Neuronal stem cell (in vitro differentiated cells): ENCODE data around the gene CTSW. TPM values are rescaled to one million over a fixed set of nuclear protein-coding genes. Genes with fewer than 3 reads are reported as not detected.
"Not testable (repeated sequence)": the region's sequence is repeated elsewhere in the genome, so short reads cannot be mapped to it uniquely, and the experiment has no call there.

Source experiments
- DNase-seq: peaks from one replicate; pipeline ENCODE4 v3.0.0-alpha.2; 2013; ENCODE audit warnings: low spot score
- H2AFZ ChIP-seq: one replicate; pipeline ENCODE4 v1.6.1; 2013; ENCODE audit warnings: mild to moderate bottlenecking, low read length, inconsistent platforms
- H2AK5ac ChIP-seq: 2 replicates; pipeline ENCODE4 v1.6.1; 2013; ENCODE audit warnings: low read depth, mild to moderate bottlenecking, inconsistent platforms, low read length, moderate library complexity, mixed read lengths
- H2BK120ac ChIP-seq: 2 replicates; pipeline ENCODE4 v1.6.1; 2013; ENCODE audit warnings: low read depth, mild to moderate bottlenecking, inconsistent platforms, low read length, moderate library complexity, mixed read lengths
- H2BK12ac ChIP-seq: one replicate; pipeline ENCODE4 v1.6.1; 2013; ENCODE audit warnings: low read length, inconsistent platforms
- H2BK15ac ChIP-seq: 2 replicates; pipeline ENCODE4 v1.6.1; 2013; ENCODE audit warnings: mild to moderate bottlenecking, low read length, inconsistent platforms, mixed read lengths
- H2BK5ac ChIP-seq: one replicate; pipeline ENCODE4 v1.6.1; 2013; ENCODE audit warnings: inconsistent platforms, mild to moderate bottlenecking, low read length, moderate library complexity
- H3K14ac ChIP-seq: one replicate; pipeline ENCODE4 v1.6.1; 2013; ENCODE audit warnings: low read length, inconsistent platforms
- H3K18ac ChIP-seq: 2 replicates; pipeline ENCODE4 v1.6.1; 2013; ENCODE audit warnings: low read length, inconsistent platforms
- H3K23ac ChIP-seq: 2 replicates; pipeline ENCODE4 v1.6.1; 2013; ENCODE audit warnings: low read depth, mild to moderate bottlenecking, mixed read lengths, low read length, inconsistent platforms; ENCODE audit not compliant: poor library complexity
- H3K27ac ChIP-seq: replicated peaks from 3 replicates; pipeline ENCODE4 v1.5.1; 2013; ENCODE audit warnings: low read length, inconsistent platforms
- H3K27me3 ChIP-seq, 3 experiments: 2 replicates each; pipeline ENCODE4 v1.6.1; 2013; ENCODE audit warnings: low read length in 3 of 3, mild to moderate bottlenecking in 2 of 3, inconsistent platforms in 1 of 3, low read depth in 1 of 3, mixed read lengths in 1 of 3, moderate library complexity in 1 of 3; ENCODE audit not compliant: control insufficient read depth in 3 of 3, insufficient read depth in 3 of 3
- H3K36me3 ChIP-seq, 2 donors: replicated peaks in 1 of 2; 2 replicates each; pipeline ENCODE4 v1.6.1; 2013; ENCODE audit warnings: low read length in 2 of 2; ENCODE audit not compliant: control insufficient read depth in 2 of 2, insufficient read depth in 2 of 2
- H3K4ac ChIP-seq: 2 replicates; pipeline ENCODE4 v1.6.1; 2013; ENCODE audit warnings: inconsistent platforms, mild to moderate bottlenecking, low read length, moderate library complexity
- H3K4me1 ChIP-seq, 2 donors: 1 replicate in 1 of 2; 2 replicates in 1 of 2; pipeline ENCODE4 v1.6.1; 2013; ENCODE audit warnings: low read length in 2 of 2, low read depth in 1 of 2; ENCODE audit not compliant: control insufficient read depth in 2 of 2, insufficient read depth in 1 of 2
- H3K4me2 ChIP-seq: one replicate; pipeline ENCODE4 v1.6.1; 2013; ENCODE audit warnings: mild to moderate bottlenecking, low read length, inconsistent platforms; ENCODE audit not compliant: insufficient read depth, poor library complexity, severe bottlenecking
- H3K4me3 ChIP-seq, 2 donors: 2 replicates each; pipeline ENCODE4 v1.5.1; 2013; ENCODE audit warnings: low read length in 2 of 2, mild to moderate bottlenecking in 2 of 2, inconsistent platforms in 1 of 2, moderate library complexity in 1 of 2
- H3K79me1 ChIP-seq: one replicate; pipeline ENCODE4 v1.6.1; 2013; ENCODE audit warnings: low read depth, mild to moderate bottlenecking, inconsistent platforms, low read length, moderate library complexity
- H3K9ac ChIP-seq: one replicate; pipeline ENCODE4 v1.6.1; 2013; ENCODE audit warnings: mild to moderate bottlenecking, low read depth, low read length, inconsistent platforms; ENCODE audit not compliant: poor library complexity
- H3K9me3 ChIP-seq, 2 donors: replicated peaks in 1 of 2; 2 replicates each; pipeline versions ENCODE3 to v1.6.1; 2013; ENCODE audit warnings: low read length in 2 of 2, mild to moderate bottlenecking in 2 of 2, inconsistent platforms in 1 of 2, low read depth in 1 of 2, mixed read lengths in 1 of 2, moderate library complexity in 1 of 2; ENCODE audit not compliant: control insufficient read depth in 2 of 2, insufficient read depth in 1 of 2
- H4K8ac ChIP-seq: one replicate; pipeline ENCODE4 v1.6.1; 2013; ENCODE audit warnings: low read depth, mild to moderate bottlenecking, inconsistent platforms, low read length, moderate library complexity
- H4K91ac ChIP-seq: one replicate; pipeline ENCODE4 v1.6.1; 2013; ENCODE audit warnings: low read length, low read depth, mild to moderate bottlenecking, inconsistent platforms; ENCODE audit not compliant: poor library complexity
- WGBS, 2 donors: extraction: QIAGEN DNeasy Blood & Tissue Kit; methylation state at CpG; one replicate each; pipeline ENCODE4 v1.1.7; 2013; ENCODE audit warnings: missing lambda C conversion rate in 2 of 2, mixed read lengths in 1 of 2; ENCODE audit not compliant: insufficient read length in 2 of 2, insufficient replicate concordance in 1 of 2; ENCODE audit errors: extremely low coverage in 2 of 2; 5-methylcytosine and 5-hydroxymethylcytosine counted together
- polyA plus RNA-seq, 2 experiments: library from polyadenylated mRNA; stranded (reverse); fragments of 200-250 nt; gene quantifications; one replicate each; pipeline ENCODE4 v1.2.3, GENCODE V29; 2013

The CTSW gene
- polyA plus RNA-seq (2013, experiment 1 of 2): not detected
- polyA plus RNA-seq (2013, experiment 2 of 2): not detected

DNA sequence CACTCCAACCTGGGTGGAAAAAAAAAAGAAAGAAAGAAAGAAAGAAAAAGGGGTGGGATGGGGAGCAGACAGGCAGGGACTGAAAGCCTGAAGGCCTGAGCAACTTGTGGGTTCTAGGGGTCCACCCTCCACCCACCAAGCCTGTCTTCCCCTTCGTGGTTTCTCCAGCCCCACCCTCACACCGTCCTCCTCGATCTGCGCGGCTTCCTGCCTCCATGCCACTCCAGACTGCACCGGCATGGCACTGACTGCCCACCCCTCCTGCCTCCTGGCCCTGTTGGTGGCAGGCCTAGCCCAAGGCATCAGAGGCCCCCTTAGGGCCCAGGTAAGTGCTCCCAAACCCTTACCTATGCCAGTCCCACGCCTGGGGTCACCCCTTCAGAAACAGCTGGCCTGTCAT lies at the start of gene CTSW:
CTSW (plus strand) TSS at position 221 of the 400 bp plus-strand sequence; CDS start at position 239, 18 bp downstream.
- Histone ChIP-seq H2BK12ac (no peak within 1 kb of the TSS), H2AFZ (no peak within 1 kb of the TSS), H2AK5ac (no peak within 1 kb of the TSS), H3K4me1 (peaks cover 0 to 2% of the 10 kb centered on the region in 2 donors), H3K36me3 (peaks cover 17 to 29% of the 10 kb centered on the region in 2 donors), H3K9me3 (peaks cover 0 to 2% of the 10 kb centered on the region in 2 donors), H2BK5ac (no peak within 1 kb of the TSS), H3K4ac (no peak within 1 kb of the TSS), H3K23ac (peak within 1 kb of the TSS; percentile 86), H3K14ac (no peak within 1 kb of the TSS), H4K91ac (no peak within 1 kb of the TSS), H3K4me3 (no peak within 1 kb of the TSS), H2BK120ac (no peak within 1 kb of the TSS), H3K4me2 (no peak within 1 kb of the TSS), H2BK15ac (no peak within 1 kb of the TSS), H3K79me1 (no peaks in the 10 kb centered on the region), H3K9ac (no peak within 1 kb of the TSS), H3K27me3 (no peaks in the 10 kb centered on the region), H3K18ac (peak within 1 kb of the TSS; percentile 42), H3K27ac (no peak within 1 kb of the TSS), H4K8ac (no peak within 1 kb of the TSS)
- no peak for DNase-seq
- WGBS, 2 donors: no CpG with 5 or more reads among the region's 7 CpGs

- not testable (repeated sequence) for H3K18ac ChIP-seq, H3K23ac ChIP-seq, H4K91ac ChIP-seq, H2BK12ac ChIP-seq, H3K9ac ChIP-seq, H2AFZ ChIP-seq, H4K8ac ChIP-seq, H3K4me3 ChIP-seq, H3K36me3 ChIP-seq, DNase-seq, H2BK15ac ChIP-seq, H3K9me3 ChIP-seq, H3K14ac ChIP-seq, H3K4me2 ChIP-seq, H3K27ac ChIP-seq, H3K4ac ChIP-seq, H2AK5ac ChIP-seq, H3K27me3 ChIP-seq, H2BK5ac ChIP-seq, H3K79me1 ChIP-seq, H2BK120ac ChIP-seq
- H3K4me1 ChIP-seq: peaks cover 5 to 14% of the 10 kb centered on the region in 2 donors
Observed at GRCh38 chr11:65832231-65832630, 47.4 kb upstream of the CTSW start.

DNA sequence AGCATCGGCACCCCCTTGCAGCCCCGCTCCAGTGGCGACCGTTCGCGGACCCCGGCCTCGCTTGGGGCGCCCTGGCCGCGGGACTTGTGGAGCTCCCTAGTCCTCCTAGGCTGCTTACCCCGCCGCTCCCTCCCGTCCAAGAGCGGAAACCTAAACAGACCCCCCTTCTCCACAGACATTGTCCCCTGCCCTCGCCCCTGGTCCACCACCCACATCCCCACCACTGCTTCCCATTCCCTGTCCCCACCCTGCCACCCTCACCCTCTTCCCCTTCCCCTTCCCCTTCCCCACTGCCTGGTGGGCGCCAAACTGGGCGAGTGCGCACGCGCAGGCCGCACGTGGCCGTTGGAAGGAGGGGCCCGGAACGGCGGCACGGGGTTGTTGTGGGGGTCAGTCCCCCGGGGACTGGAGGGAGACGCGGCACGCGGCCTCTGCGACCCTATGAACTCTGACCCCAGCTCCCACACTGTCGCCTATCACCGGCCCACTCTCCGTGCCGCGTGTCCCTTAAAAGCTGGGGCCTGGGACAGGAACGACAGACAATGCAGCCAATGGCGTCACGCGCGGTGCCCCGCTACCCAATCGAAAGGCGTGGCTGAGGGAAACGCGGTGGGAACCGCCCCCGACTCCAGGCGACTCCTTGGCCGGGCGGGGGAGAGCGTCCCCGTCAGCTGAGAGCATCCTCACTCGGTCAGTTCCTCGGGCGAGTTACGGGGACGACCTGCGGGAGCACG lies 46.2 kb upstream of the CTSW start, which contains the start of gene SNX32:
SNX32 (plus strand) TSS at position 667 of the 734 bp plus-strand sequence. CDS start 103 bp downstream, outside the sequence.
- no peak within 1 kb of the TSS for H2BK5ac ChIP-seq
- peak within 1 kb of the TSS; percentile 66 for H2BK12ac ChIP-seq
- peak within 1 kb of the TSS; percentile 83 for H3K4me2 ChIP-seq
- peak within 1 kb of the TSS; percentile 49 for H4K91ac ChIP-seq
- H2BK15ac ChIP-seq: peak within 1 kb of the TSS; percentile 12
- DNase-seq: peak; percentile 93
- no peaks in the 10 kb centered on the region for H3K36me3 ChIP-seq
- H3K23ac ChIP-seq: peak within 1 kb of the TSS; percentile 45
- H2AK5ac ChIP-seq: no peak within 1 kb of the TSS
- H2AFZ ChIP-seq: peak within 1 kb of the TSS; percentile 88
- H3K27ac ChIP-seq: no peak within 1 kb of the TSS
- WGBS, 2 donors: no CpG with 5 or more reads among the region's 63 CpGs
- H3K27me3 ChIP-seq: peaks cover 0 to 6% (median 2%) of the 10 kb centered on the region in 3 experiments
- H3K9me3 ChIP-seq: peaks cover 0 to 3% of the 10 kb centered on the region in 2 donors
- no peak within 1 kb of the TSS for H3K4ac ChIP-seq
- H4K8ac ChIP-seq: peak within 1 kb of the TSS; percentile 45
- H2BK120ac ChIP-seq: no peak within 1 kb of the TSS
- H3K79me1 ChIP-seq: peaks cover 5% of the 10 kb centered on the region
- H3K4me3 ChIP-seq: peak within 1 kb of the TSS; percentile 52 to 80
- peaks cover 5 to 14% of the 10 kb centered on the region in 2 donors for H3K4me1 ChIP-seq
- H3K14ac ChIP-seq: no peak within 1 kb of the TSS
- peak within 1 kb of the TSS; percentile 85 for H3K9ac ChIP-seq
- H3K18ac ChIP-seq: peak within 1 kb of the TSS; percentile 97

DNA sequence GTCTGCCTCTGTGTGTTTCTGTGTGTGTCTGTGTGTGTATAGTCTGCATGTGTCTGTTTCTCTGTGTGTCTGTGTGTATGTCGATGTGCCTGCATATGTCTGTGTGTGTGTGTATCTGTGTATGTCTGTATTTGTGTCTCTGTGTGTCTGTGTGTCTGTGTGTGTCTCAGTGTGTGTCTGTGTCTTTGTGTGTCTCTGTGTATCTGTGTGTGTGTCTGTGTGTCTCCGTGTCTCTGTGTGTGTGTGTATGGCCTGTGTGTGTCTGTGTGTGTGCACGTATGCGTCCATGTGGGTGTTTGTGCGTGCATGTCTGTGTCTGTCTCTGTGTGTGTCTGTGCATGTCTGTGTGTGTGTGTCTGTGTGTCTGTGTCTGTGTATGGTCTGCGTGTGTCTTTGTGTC lies 45.4 kb upstream of the CTSW start:
- WGBS, 2 donors: no CpG with 5 or more reads among the region's 6 CpGs

More for the DNA sequence above, 45.4 kb upstream of the CTSW start:
- Histone ChIP-seq H3K18ac (no peak overlapping the region), H3K27ac (no peak overlapping the region), H3K4ac (no peak overlapping the region), H3K36me3 (no peaks in the 10 kb centered on the region), H3K4me2 (peak overlapping the region; percentile 63), H3K9ac (peak overlapping the region; percentile 85), H2BK15ac (no peak overlapping the region), H2AK5ac (no peak overlapping the region), H2BK5ac (no peak overlapping the region), H2AFZ (peak overlapping the region; percentile 88), H3K9me3 (peaks cover 0 to 3% of the 10 kb centered on the region in 2 donors), H2BK12ac (peak overlapping the region; percentile 66), H2BK120ac (no peak overlapping the region), H3K23ac (peak overlapping the region; percentile 9), H3K14ac (no peak overlapping the region), H4K8ac (peak overlapping the region; percentile 45), H3K27me3 (peaks cover 0 to 6% (median 2%) of the 10 kb centered on the region in 3 experiments), H3K4me3 (peak overlapping the region; percentile 52 to 78), H4K91ac (peak overlapping the region; percentile 49), H3K4me1 (peaks cover 5 to 14% of the 10 kb centered on the region in 2 donors), H3K79me1 (peaks cover 5% of the 10 kb centered on the region)
- no peak for DNase-seq
